ENCODE measurements around the gene GIMAP5.

GIMAP5 gene

GRCh38 chr7:150737265-150738055 is at the start of gene GIMAP5:
Gene GIMAP5 (plus strand): TSS chr7:150737418. CDS start chr7:150740885, 3,467 bp downstream.
- DNase-seq (ENCODE audit: low spot score): no peak

GRCh38 chr7:150688630-150689029 is 48.6 kb upstream of the GIMAP5 start:
- DNase-seq (ENCODE audit: low spot score): no peak

- no peak for DNase-seq (ENCODE audit: low spot score)
Observed at GRCh38 chr7:150695654-150696053, 41.6 kb upstream of the GIMAP5 start.

GRCh38 chr7:150703209-150703608 is 34.0 kb upstream of the GIMAP5 start:
- DNase-seq (ENCODE audit: low spot score): no peak

- DNase-seq (ENCODE audit: low spot score): no peak
Observed at GRCh38 chr7:150715293-150715692, 21.9 kb upstream of the GIMAP5 start.

- DNase-seq (ENCODE audit: low spot score): no peak
Observed at GRCh38 chr7:150715738-150716137, 21.5 kb upstream of the GIMAP5 start.

GRCh38 chr7:150716368-150716767 is 20.9 kb upstream of the GIMAP5 start, which contains the start of gene GIMAP1:
Gene GIMAP1 (plus strand): TSS chr7:150716613. CDS start chr7:150719048, 2,435 bp downstream.
- no peak for DNase-seq (ENCODE audit: low spot score)

- no peak for DNase-seq (ENCODE audit: low spot score)
Observed at GRCh38 chr7:150716939-150717338, 20.3 kb upstream of the GIMAP5 start.

- no peak for DNase-seq (ENCODE audit: low spot score)
Observed at GRCh38 chr7:150717814-150718420, 19.3 kb upstream of the GIMAP5 start.

- no peak for DNase-seq (ENCODE audit: low spot score)
Observed at GRCh38 chr7:150719436-150719835, 17.8 kb upstream of the GIMAP5 start.

GRCh38 chr7:150719960-150720891 is 17.0 kb upstream of the GIMAP5 start:
- DNase-seq (ENCODE audit: low spot score): no peak

GRCh38 chr7:150721970-150722373 is 15.2 kb upstream of the GIMAP5 start:
- no peak for DNase-seq (ENCODE audit: low spot score)

GRCh38 chr7:150722431-150722931 is 14.7 kb upstream of the GIMAP5 start:
- DNase-seq (ENCODE audit: low spot score): no peak

- DNase-seq (ENCODE audit: low spot score): no peak
Observed at GRCh38 chr7:150723467-150723866, 13.8 kb upstream of the GIMAP5 start.

GRCh38 chr7:150727381-150727780 is 9.8 kb upstream of the GIMAP5 start:
- no peak for DNase-seq (ENCODE audit: low spot score)

GRCh38 chr7:150728011-150728410 is 9.2 kb upstream of the GIMAP5 start:
- DNase-seq (ENCODE audit: low spot score): no peak

GRCh38 chr7:150728609-150729008 is 8.6 kb upstream of the GIMAP5 start:
- DNase-seq (ENCODE audit: low spot score): no peak

- no peak for DNase-seq (ENCODE audit: low spot score)
Observed at GRCh38 chr7:150731916-150732315, 5.3 kb upstream of the GIMAP5 start.

- no peak for DNase-seq (ENCODE audit: low spot score)
Observed at GRCh38 chr7:150732786-150733481, 4.3 kb upstream of the GIMAP5 start.

GRCh38 chr7:150733482-150734095 is 3.6 kb upstream of the GIMAP5 start:
- DNase-seq (ENCODE audit: low spot score): no peak

- DNase-seq (ENCODE audit: low spot score): no peak
Observed at GRCh38 chr7:150734254-150734653, 3.0 kb upstream of the GIMAP5 start.
